Keratinocyte (primary cell): ENCODE measurements around the gene CDIP1. TPM values are rescaled to one million over a fixed set of nuclear protein-coding genes. Genes with fewer than 3 reads are reported as not detected.

Experiments used
- DNase-seq: peaks from one replicate; pipeline ENCODE4 v3.0.0-alpha.2; 2011; ENCODE audit warnings: low read depth, missing footprints, low spot score
- FAIRE-seq: peaks from 2 replicates; lab custom pipeline; 2011; peaks lifted over from hg19 to GRCh38; lab: Jason Lieb, UNC
- H2AFZ ChIP-seq: 2 replicates; pipeline ENCODE4 v1.6.0; 2012; ENCODE audit warnings: low read length, control low read depth, inconsistent platforms; ENCODE audit not compliant: control insufficient read depth
- H3K27ac ChIP-seq: 2 replicates; pipeline ENCODE4 v1.5.1; 2011; ENCODE audit warnings: low read length; ENCODE audit not compliant: control insufficient read depth, insufficient read depth
- H3K27me3 ChIP-seq: 3 replicates; pipeline ENCODE4 v1.6.0; 2011; ENCODE audit warnings: low read length; ENCODE audit not compliant: control insufficient read depth, insufficient read depth; ENCODE audit errors: extremely low read depth
- H3K36me3 ChIP-seq, 2 experiments: 2 replicates in 1 of 2; 3 replicates in 1 of 2; pipeline ENCODE4 v1.5.1; 2011; ENCODE audit warnings: low read length in 2 of 2, mild to moderate bottlenecking in 1 of 2; ENCODE audit not compliant: control insufficient read depth in 2 of 2, insufficient read depth in 2 of 2; ENCODE audit errors: extremely low read depth in 1 of 2
- H3K4me1 ChIP-seq: 3 replicates; pipeline ENCODE4 v1.5.1; 2011; ENCODE audit warnings: low read length; ENCODE audit not compliant: control insufficient read depth, insufficient read depth; ENCODE audit errors: extremely low read depth
- H3K4me2 ChIP-seq: 3 replicates; pipeline ENCODE4 v1.6.0; 2011; ENCODE audit warnings: low read depth, low read length; ENCODE audit not compliant: control insufficient read depth, insufficient read depth; ENCODE audit errors: extremely low read depth
- H3K4me3 ChIP-seq, 3 experiments: fragments of 200-600 bp in 1 of 3; sonication (generic) in 1 of 3; 2 replicates in 2 of 3; 3 replicates in 1 of 3; pipeline ENCODE4 v1.5.1; 2011 to 2016; ENCODE audit warnings: low read length in 3 of 3, mild to moderate bottlenecking in 3 of 3, control low read depth in 2 of 3, inconsistent platforms in 1 of 3, low read depth in 1 of 3, mixed read lengths in 1 of 3, mixed run types in 1 of 3, moderate library complexity in 1 of 3; ENCODE audit not compliant: control insufficient read depth in 2 of 3, insufficient read depth in 2 of 3; ENCODE audit errors: extremely low read depth in 1 of 3
- H3K79me2 ChIP-seq: 2 replicates; pipeline ENCODE4 v1.6.0; 2012; ENCODE audit warnings: low read length; ENCODE audit not compliant: control insufficient read depth, insufficient read depth
- H3K9ac ChIP-seq: 3 replicates; pipeline ENCODE4 v1.6.0; 2011; ENCODE audit warnings: low read length; ENCODE audit not compliant: control insufficient read depth, insufficient read depth; ENCODE audit errors: extremely low read depth
- H3K9me1 ChIP-seq: 3 replicates; pipeline ENCODE4 v1.6.0; 2011; ENCODE audit warnings: low read length; ENCODE audit not compliant: control insufficient read depth, insufficient read depth; ENCODE audit errors: extremely low read depth
- H3K9me3 ChIP-seq: 2 replicates; pipeline ENCODE4 v1.5.1; 2012; ENCODE audit warnings: low read depth, low read length; ENCODE audit not compliant: control insufficient read depth
- H4K20me1 ChIP-seq: 3 replicates; pipeline ENCODE4 v1.6.0; 2011; ENCODE audit warnings: low read length; ENCODE audit not compliant: control insufficient read depth, insufficient read depth; ENCODE audit errors: extremely low read depth
- EZH2 ChIP-seq: IDR thresholded peaks from one replicate; pipeline ENCODE4 v1.6.1; 2012; ENCODE audit warnings: inconsistent platforms, mild to moderate bottlenecking, low read length, moderate library complexity
- dilution Hi-C: fragments of 300-500 bp; cut with MboI; formaldehyde crosslinking; loops from one replicate; pipeline ENCODE4 v1.7.0; 2020; ENCODE audit warnings: low sequenced_read_pairs; ENCODE audit not compliant: extremely low pct_ligation_motif_present
- polyA plus RNA-seq, 5 experiments: library from polyadenylated mRNA; depleted of rRNA in 3 of 5; stranded (reverse) in 3 of 5; stranded (forward) in 1 of 5; unstranded in 1 of 5; fragments of >200 nt; gene quantifications; 1 replicate in 1 of 5; 2 replicates in 3 of 5; 3 replicates in 1 of 5; pipeline versions ENCODE4 v1.2.1 to v1.2.3, GENCODE V29; 2011 to 2012; ENCODE audit warnings: missing spikeins in 2 of 5, low read depth in 1 of 5, low replicate concordance in 1 of 5
- TF ChIP-seq, protein P1 (sequence below), 3 experiments: IDR thresholded peaks in 1 of 3; conservative IDR thresholded peaks in 1 of 3; optimal IDR thresholded peaks in 1 of 3; 2 replicates in 2 of 3; 3 replicates in 1 of 3; pipeline versions ENCODE3 to v1.5.1; 2011; ENCODE audit warnings: low read length in 3 of 3, mild to moderate bottlenecking in 3 of 3, moderate library complexity in 2 of 3, control low read depth in 1 of 3, inconsistent platforms in 1 of 3; ENCODE audit not compliant: insufficient read depth in 2 of 3; ENCODE audit errors: extremely low read depth in 1 of 3

CDIP1 gene
- polyA plus RNA-seq, 1 donor (not counting 4 experiments of a cell fraction or from before 2014, with no cell fraction given), result 19.8 TPM

DNA sequence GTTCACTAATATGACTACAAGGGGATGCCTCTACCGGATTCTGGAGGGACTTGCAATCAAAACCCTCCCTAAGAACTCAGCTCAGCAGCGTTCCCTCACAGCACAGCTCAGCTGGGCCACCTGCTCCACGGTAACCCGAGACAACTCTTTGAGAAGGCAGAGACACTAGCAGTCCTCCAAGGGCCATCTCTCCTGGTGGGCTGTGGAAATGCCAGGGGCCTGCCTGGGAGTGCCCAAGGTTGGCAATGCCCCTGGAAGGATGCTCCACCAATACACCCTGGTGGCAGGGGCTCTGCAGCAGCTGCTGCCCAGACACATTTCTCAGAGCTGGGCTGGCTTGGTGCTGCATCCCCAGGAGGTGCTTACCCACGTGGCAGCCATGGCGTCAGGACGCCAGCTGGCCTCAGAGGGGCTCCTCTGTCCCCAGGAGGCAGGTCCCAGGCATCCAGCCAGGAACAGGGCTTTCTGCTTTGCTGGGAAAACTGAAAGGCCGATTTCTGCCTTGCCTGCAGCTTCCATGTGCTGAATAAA lies 16.5 kb downstream of the CDIP1 start:
- no peak overlapping the region for H2AFZ ChIP-seq
- H3K4me1 ChIP-seq, result no peaks in the 10 kb centered on the region
- no peak for DNase-seq
- dilution Hi-C loops, result no loop called here
- H3K79me2 ChIP-seq, result peaks cover 69% of the 10 kb centered on the region
- H3K36me3 ChIP-seq, result peaks cover 0 to 18% of the 10 kb centered on the region in 2 experiments
- H3K4me2 ChIP-seq, result no peak overlapping the region
- FAIRE-seq, result no peak
- H3K27me3 ChIP-seq, result no peaks in the 10 kb centered on the region
- no peaks in the 10 kb centered on the region for H3K9me3 ChIP-seq
- H3K4me3 ChIP-seq, result no peak overlapping the region
- H3K9ac ChIP-seq, result no peak overlapping the region
- H3K27ac ChIP-seq, result no peak overlapping the region
- TF ChIP-seq, protein P1, sequence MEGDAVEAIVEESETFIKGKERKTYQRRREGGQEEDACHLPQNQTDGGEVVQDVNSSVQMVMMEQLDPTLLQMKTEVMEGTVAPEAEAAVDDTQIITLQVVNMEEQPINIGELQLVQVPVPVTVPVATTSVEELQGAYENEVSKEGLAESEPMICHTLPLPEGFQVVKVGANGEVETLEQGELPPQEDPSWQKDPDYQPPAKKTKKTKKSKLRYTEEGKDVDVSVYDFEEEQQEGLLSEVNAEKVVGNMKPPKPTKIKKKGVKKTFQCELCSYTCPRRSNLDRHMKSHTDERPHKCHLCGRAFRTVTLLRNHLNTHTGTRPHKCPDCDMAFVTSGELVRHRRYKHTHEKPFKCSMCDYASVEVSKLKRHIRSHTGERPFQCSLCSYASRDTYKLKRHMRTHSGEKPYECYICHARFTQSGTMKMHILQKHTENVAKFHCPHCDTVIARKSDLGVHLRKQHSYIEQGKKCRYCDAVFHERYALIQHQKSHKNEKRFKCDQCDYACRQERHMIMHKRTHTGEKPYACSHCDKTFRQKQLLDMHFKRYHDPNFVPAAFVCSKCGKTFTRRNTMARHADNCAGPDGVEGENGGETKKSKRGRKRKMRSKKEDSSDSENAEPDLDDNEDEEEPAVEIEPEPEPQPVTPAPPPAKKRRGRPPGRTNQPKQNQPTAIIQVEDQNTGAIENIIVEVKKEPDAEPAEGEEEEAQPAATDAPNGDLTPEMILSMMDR (optimal IDR thresholded peaks at IDR 0.05 in 1 of 3, IDR thresholded peaks at IDR 0.05 in 1 of 3, conservative IDR thresholded peaks at IDR 0.05 in 1 of 3; ENCODE audit: extremely low read depth in 1 of 3, insufficient read depth in 2 of 3, low read length in 3 of 3), result no peak
- TF ChIP-seq EZH2, result no peak
- H3K9me1 ChIP-seq, result no peaks in the 10 kb centered on the region
- peaks cover 14% of the 10 kb centered on the region for H4K20me1 ChIP-seq

DNA sequence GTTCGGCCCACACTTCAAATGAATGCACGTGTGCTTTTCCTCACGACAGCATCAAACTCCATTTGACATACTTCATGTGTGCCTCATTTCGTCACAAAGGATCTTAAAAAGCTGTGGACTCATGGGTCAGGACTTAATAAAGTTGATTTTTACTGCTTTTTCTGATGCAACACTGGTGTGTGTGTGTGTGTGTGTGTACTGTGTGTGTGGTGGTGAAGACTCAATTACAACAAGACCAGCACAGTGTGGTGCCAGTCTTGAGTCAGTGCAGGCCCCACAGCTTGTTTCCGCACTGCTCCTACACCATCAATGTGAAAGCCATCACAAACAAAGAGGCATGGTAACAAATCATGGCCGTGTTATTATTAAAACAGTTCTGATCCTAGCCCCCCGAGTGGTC lies 17.7 kb downstream of the CDIP1 start:
- Histone ChIP-seq H2AFZ (no peak overlapping the region), H4K20me1 (peaks cover 14% of the 10 kb centered on the region), H3K36me3 (peaks cover 0 to 18% of the 10 kb centered on the region in 2 experiments), H3K9me1 (no peaks in the 10 kb centered on the region), H3K27me3 (no peaks in the 10 kb centered on the region), H3K9ac (no peak overlapping the region), H3K4me2 (no peak overlapping the region), H3K9me3 (no peaks in the 10 kb centered on the region), H3K4me3 (no peak overlapping the region), H3K79me2 (peaks cover 72% of the 10 kb centered on the region), H3K4me1 (no peaks in the 10 kb centered on the region), H3K27ac (no peak overlapping the region)
- dilution Hi-C loops, result no loop called here
- DNase-seq (no peak), FAIRE-seq (no peak)
- TF ChIP-seq, protein P1 (optimal IDR thresholded peaks at IDR 0.05 in 1 of 3, IDR thresholded peaks at IDR 0.05 in 1 of 3, conservative IDR thresholded peaks at IDR 0.05 in 1 of 3; ENCODE audit: extremely low read depth in 1 of 3, insufficient read depth in 2 of 3, low read length in 3 of 3), result no peak
- no peak for TF ChIP-seq EZH2
